Measurements from ENCODE around the gene CWC25.

CWC25 gene

DNA sequence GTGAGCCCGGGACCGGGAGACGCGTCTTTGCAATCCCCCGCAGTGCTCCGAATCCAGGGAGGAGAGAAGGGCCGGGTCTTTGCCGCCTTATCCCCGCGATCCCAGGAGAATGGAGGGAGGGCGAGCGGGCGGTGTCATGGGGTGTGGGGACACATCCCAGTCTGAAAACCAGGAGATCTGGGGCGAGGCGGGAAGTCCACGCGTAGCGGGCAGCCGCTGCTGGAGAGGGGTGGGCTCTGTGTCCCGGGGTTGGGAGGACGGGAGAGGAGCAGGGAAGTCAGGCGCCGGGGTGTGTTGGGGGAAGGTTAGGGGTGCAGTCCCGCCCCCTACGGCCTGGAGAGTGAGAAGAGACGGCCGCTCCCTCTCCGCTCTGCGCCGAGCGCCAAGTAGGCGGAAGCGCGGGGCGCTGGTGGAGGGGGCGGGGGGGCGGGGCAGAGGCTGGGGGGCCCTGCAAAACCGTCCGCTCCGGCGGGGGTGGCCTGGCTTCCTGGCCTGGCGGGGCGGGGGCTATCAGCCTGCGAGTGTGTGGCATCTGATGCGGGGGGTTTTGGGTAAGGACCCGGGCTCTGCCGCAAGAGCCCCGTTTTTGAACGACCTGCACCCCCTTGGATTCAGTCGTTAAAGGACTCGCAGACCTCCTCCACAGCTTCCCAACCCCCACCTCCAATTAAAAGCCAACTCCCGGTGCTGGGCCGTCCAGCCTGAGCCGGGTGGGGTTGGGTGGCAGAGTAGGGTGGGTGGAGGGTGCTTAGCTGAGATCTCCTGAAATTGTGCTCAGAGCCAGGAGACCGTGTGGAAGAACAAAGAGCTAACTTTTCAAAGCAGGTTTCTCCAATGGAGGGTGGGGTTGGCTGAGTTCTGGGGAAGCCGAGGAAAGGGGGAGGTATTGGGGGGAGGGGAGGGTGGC, 45.4 kb upstream of the CWC25 start:
- DNase-seq: no peak
- in situ Hi-C loops (cut with HindIII; ENCODE audit: low pct_ligation_motif_present, low sequenced_read_pairs): no loop called here
- H3K27me3 ChIP-seq (replicated peaks): no peaks in the 10 kb centered on the region

DNA sequence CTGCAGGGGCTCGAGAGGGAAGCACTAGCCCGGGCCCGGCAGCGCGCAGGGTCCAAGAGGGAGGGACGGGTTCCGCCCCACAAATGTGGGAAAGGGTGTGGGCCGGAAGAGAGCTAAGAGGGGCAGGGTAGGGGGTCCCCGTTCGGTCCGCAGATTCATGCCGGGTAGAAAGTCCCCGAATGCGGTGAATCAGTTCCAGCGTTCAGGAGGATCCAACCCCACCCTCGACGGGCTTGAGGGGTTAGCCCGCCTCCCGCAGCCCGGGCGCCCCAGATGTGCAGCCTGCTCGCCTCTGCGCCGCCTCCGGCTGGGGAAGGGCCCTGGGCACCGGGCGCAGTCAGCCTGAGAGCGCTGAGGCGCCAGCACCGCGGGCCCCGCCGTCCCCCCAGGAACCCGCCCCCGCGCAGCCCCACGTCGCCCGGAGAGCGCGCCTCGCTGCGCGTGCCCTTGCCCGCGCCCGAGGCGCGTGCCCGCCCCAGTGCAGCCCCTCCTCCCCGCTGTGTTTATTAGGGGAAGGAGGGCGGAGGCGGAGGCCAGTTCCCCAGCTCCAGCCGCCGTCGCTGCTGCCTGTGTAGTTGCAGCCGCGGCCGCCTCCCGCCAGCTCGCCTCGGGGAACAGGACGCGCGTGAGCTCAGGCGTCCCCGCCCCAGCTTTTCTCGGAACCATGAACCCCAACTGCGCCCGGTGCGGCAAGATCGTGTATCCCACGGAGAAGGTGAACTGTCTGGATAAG, 44.6 kb upstream of the CWC25 start, which contains the start of gene LASP1:
Gene LASP1, plus strand, starts transcription at position 533 of the 733 bp plus-strand sequence. Its CDS starts 132 bp downstream, at position 665.
- Histone ChIP-seq H3K4me3 (ENCODE audit: low read depth, low read length) (peak within 1 kb of the TSS; percentile 79), H3K36me3 (replicated peaks) (peaks cover 21% of the 10 kb centered on the region), H3K27ac (peak within 1 kb of the TSS; percentile 74), H3K27me3 (replicated peaks) (no peaks in the 10 kb centered on the region)
- in situ Hi-C loops (cut with HindIII; ENCODE audit: low pct_ligation_motif_present, low sequenced_read_pairs): no loop called here
- TF ChIP-seq, protein P1, sequence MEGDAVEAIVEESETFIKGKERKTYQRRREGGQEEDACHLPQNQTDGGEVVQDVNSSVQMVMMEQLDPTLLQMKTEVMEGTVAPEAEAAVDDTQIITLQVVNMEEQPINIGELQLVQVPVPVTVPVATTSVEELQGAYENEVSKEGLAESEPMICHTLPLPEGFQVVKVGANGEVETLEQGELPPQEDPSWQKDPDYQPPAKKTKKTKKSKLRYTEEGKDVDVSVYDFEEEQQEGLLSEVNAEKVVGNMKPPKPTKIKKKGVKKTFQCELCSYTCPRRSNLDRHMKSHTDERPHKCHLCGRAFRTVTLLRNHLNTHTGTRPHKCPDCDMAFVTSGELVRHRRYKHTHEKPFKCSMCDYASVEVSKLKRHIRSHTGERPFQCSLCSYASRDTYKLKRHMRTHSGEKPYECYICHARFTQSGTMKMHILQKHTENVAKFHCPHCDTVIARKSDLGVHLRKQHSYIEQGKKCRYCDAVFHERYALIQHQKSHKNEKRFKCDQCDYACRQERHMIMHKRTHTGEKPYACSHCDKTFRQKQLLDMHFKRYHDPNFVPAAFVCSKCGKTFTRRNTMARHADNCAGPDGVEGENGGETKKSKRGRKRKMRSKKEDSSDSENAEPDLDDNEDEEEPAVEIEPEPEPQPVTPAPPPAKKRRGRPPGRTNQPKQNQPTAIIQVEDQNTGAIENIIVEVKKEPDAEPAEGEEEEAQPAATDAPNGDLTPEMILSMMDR (IDR thresholded peaks at IDR 0.05; ENCODE audit: low read depth, low read length, missing control alignments): no peak
- DNase-seq: peak; percentile 76

More for the DNA sequence above, 45.4 kb upstream of the CWC25 start:
- TF ChIP-seq, protein P1 (IDR thresholded peaks at IDR 0.05; ENCODE audit: low read depth, low read length, missing control alignments): no peak
- Histone ChIP-seq H3K4me3 (ENCODE audit: low read depth, low read length) (peak overlapping the region; percentile 79), H3K27ac (peak overlapping the region; percentile 74), H3K36me3 (replicated peaks) (peaks cover 21% of the 10 kb centered on the region)

DNA sequence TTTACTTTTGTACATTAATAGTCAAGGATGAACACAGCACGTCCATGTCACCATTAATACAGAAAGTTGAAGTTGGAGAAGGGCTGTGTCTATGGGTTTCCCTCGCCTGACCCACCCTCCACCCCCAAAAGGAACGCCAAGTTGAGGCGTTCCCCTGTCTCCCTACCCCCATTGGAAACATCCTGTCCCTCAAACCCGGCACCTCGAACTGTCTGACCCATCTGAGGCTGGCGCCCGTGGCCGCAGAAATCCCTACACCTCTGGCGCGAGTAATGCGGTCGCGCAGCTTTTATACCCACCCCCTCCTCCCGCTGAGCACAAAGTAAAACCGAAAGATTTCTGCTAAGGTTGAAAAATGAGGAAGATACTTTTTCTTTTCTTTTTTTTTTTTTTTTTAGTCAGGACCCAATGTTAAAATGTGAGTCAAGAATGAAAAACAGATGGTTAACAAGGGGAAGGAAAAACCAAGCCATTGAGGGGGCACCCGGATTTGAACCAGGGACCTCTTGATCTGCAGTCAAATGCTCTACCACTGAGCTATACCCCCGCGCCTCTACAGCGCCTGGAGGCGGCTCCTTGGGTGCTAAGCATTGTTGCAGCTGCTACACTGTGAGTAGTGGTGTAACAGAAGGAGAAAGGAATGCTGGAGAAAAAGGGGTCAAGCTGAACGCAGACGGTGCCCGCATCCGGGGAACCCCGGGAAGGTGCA, 43.9 kb upstream of the CWC25 start:
- in situ Hi-C loops (cut with HindIII; ENCODE audit: low pct_ligation_motif_present, low sequenced_read_pairs): no loop called here
- H3K36me3 ChIP-seq (replicated peaks): peaks cover 16% of the 10 kb centered on the region
- TF ChIP-seq, protein P1 (IDR thresholded peaks at IDR 0.05; ENCODE audit: low read depth, low read length, missing control alignments): peak; percentile 39
- H3K27me3 ChIP-seq (replicated peaks): no peaks in the 10 kb centered on the region
- peak; percentile 93 for DNase-seq
- H3K4me3 ChIP-seq (ENCODE audit: low read depth, low read length): peak overlapping the region; percentile 79
- H3K27ac ChIP-seq: peak overlapping the region; percentile 74

DNA sequence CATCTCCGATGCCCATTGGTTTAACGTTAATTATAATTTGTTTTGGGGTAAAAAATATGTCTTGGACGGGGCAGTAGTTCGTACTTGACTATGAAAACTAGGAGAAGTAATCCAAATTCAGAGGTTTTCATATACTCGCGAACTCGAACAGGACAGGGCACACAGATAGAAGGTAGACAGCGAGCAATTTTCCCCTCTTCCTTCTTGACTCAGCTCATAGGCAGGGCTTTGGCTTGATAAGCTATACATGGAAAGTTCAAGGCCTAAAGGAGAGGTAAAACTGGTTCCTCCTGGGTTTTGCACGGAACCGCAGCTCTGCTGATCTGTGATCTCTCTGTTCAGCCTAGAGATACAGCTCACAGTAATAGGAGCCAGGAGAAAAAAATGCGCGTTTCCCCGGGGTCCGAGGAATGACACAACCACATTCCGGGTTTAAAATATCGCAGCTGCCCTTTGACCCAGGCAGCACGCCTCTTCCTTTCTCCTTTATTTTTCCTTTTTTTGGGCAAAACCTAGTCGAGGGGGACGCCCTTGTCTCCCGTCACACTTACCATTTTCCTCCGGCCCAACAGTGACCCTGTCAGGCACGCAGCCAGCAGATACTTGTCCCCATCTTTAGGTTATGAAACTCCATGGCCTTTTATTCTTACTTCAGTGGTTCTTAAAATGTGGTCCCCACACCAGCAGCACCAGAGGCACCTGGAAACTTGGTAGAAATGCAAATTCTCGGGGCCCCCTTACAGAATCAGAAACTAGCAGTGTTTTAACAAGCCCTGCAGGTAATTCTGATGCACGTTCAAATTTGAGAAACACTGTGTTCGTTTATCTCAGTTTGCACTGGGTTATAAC, 43.1 kb upstream of the CWC25 start:
- peak; percentile 54 for DNase-seq
- TF ChIP-seq, protein P1 (IDR thresholded peaks at IDR 0.05; ENCODE audit: low read depth, low read length, missing control alignments): no peak
- peak overlapping the region; percentile 27 for H3K27ac ChIP-seq

More for the DNA sequence above, 43.1 kb upstream of the CWC25 start:
- Histone ChIP-seq H3K27me3 (replicated peaks) (no peaks in the 10 kb centered on the region), H3K4me3 (ENCODE audit: low read depth, low read length) (peak overlapping the region; percentile 79), H3K36me3 (replicated peaks) (peaks cover 14% of the 10 kb centered on the region)
- in situ Hi-C loops (cut with HindIII; ENCODE audit: low pct_ligation_motif_present, low sequenced_read_pairs): no loop called here
